ENCODE results near the gene MALRD1. TPM values are rescaled to one million over a fixed set of nuclear protein-coding genes. Genes with fewer than 3 reads are reported as not detected.

MALRD1 gene
- total RNA-seq, 1 donor from 2014 or later, result 0.45 TPM

GRCh38 chr10:19329475-19329874 is 280.9 kb downstream of the MALRD1 start:
- Histone ChIP-seq H3K36me3 (ENCODE audit: insufficient read depth, low read length) (no peaks in the 10 kb centered on the region), H2AFZ (ENCODE audit: low read depth, low read length) (no peak overlapping the region), H4K20me1 (ENCODE audit: insufficient read depth, low read length) (no peaks in the 10 kb centered on the region), H3K27ac (ENCODE audit: low read depth, low read length) (no peak overlapping the region), H3K4me1 (ENCODE audit: insufficient read depth, low read length) (no peaks in the 10 kb centered on the region), H3K9ac (ENCODE audit: low read length) (no peak overlapping the region), H3K4me3 (ENCODE audit: insufficient read depth, low read depth, low read length) (no peak overlapping the region), H3K79me2 (ENCODE audit: insufficient read depth, low read length) (no peaks in the 10 kb centered on the region), H3K27me3 (ENCODE audit: insufficient read depth, low read length) (no peaks in the 10 kb centered on the region), H3K4me2 (ENCODE audit: low read length) (no peak overlapping the region), H3K9me3 (ENCODE audit: insufficient read depth, low read depth, low read length) (no peaks in the 10 kb centered on the region)
- Mint-ChIP-seq H3K9me3 (ENCODE audit: unreplicated experiment) (no peaks in the 10 kb centered on the region), H3K27me3 (ENCODE audit: low read depth, unreplicated experiment) (no peaks in the 10 kb centered on the region), H3K4me1 (ENCODE audit: low read depth, unreplicated experiment) (peaks cover 2% of the 10 kb centered on the region), H3K4me3 (ENCODE audit: unreplicated experiment) (no peak overlapping the region), H3K36me3 (ENCODE audit: low read depth, unreplicated experiment) (no peaks in the 10 kb centered on the region), H3K27ac (ENCODE audit: unreplicated experiment) (no peak overlapping the region)
- FAIRE-seq (no peak), DNase-seq (ENCODE audit: low read depth) (no peak)
- TF ChIP-seq CTCF (IDR thresholded peaks at IDR 0.05; ENCODE audit: insufficient read depth, low read depth, low read length), result no peak
- TF ChIP-seq EZH2 (IDR thresholded peaks at IDR 0.05; ENCODE audit: insufficient read depth, low read length), result no peak

- no peak for DNase-seq (ENCODE audit: low read depth)
- Mint-ChIP-seq H3K4me3 (ENCODE audit: unreplicated experiment) (no peak overlapping the region), H3K27ac (ENCODE audit: unreplicated experiment) (no peak overlapping the region), H3K9me3 (ENCODE audit: unreplicated experiment) (no peaks in the 10 kb centered on the region), H3K4me1 (ENCODE audit: low read depth, unreplicated experiment) (no peaks in the 10 kb centered on the region), H3K27me3 (ENCODE audit: low read depth, unreplicated experiment) (no peaks in the 10 kb centered on the region), H3K36me3 (ENCODE audit: low read depth, unreplicated experiment) (no peaks in the 10 kb centered on the region)
- Histone ChIP-seq H3K27me3 (ENCODE audit: insufficient read depth, low read length) (no peaks in the 10 kb centered on the region), H3K27ac (ENCODE audit: low read depth, low read length) (no peak overlapping the region), H3K79me2 (ENCODE audit: insufficient read depth, low read length) (no peaks in the 10 kb centered on the region), H2AFZ (ENCODE audit: low read depth, low read length) (no peak overlapping the region), H3K9me3 (ENCODE audit: insufficient read depth, low read depth, low read length) (no peaks in the 10 kb centered on the region), H3K4me3 (ENCODE audit: insufficient read depth, low read depth, low read length) (no peak overlapping the region), H3K36me3 (ENCODE audit: insufficient read depth, low read length) (no peaks in the 10 kb centered on the region), H3K9ac (ENCODE audit: low read length) (no peak overlapping the region), H3K4me2 (ENCODE audit: low read length) (no peak overlapping the region), H4K20me1 (ENCODE audit: insufficient read depth, low read length) (no peaks in the 10 kb centered on the region), H3K4me1 (ENCODE audit: insufficient read depth, low read length) (no peaks in the 10 kb centered on the region)
- FAIRE-seq, result no peak
- no peak for TF ChIP-seq CTCF (IDR thresholded peaks at IDR 0.05; ENCODE audit: insufficient read depth, low read depth, low read length)
- TF ChIP-seq EZH2 (IDR thresholded peaks at IDR 0.05; ENCODE audit: insufficient read depth, low read length), result no peak
Measured at GRCh38 chr10:19332304-19332703, 283.7 kb downstream of the MALRD1 start.

- H2AFZ ChIP-seq (ENCODE audit: low read depth, low read length), result no peak overlapping the region
- DNase-seq (ENCODE audit: low read depth) (peak; percentile 29), FAIRE-seq (no peak)
- no peaks in the 10 kb centered on the region for H3K36me3 Mint-ChIP-seq (ENCODE audit: low read depth, unreplicated experiment)
- H3K4me1 ChIP-seq (ENCODE audit: insufficient read depth, low read length), result no peaks in the 10 kb centered on the region
- no peak overlapping the region for H3K4me3 Mint-ChIP-seq (ENCODE audit: unreplicated experiment)
- no peak overlapping the region for H3K27ac Mint-ChIP-seq (ENCODE audit: unreplicated experiment)
- TF ChIP-seq EZH2 (IDR thresholded peaks at IDR 0.05; ENCODE audit: insufficient read depth, low read length) (no peak), CTCF (IDR thresholded peaks at IDR 0.05; ENCODE audit: insufficient read depth, low read depth, low read length) (no peak)
- H3K36me3 ChIP-seq (ENCODE audit: insufficient read depth, low read length), result no peaks in the 10 kb centered on the region
- H3K27ac ChIP-seq (ENCODE audit: low read depth, low read length), result no peak overlapping the region
- no peaks in the 10 kb centered on the region for H3K4me1 Mint-ChIP-seq (ENCODE audit: low read depth, unreplicated experiment)
- no peaks in the 10 kb centered on the region for H3K9me3 ChIP-seq (ENCODE audit: insufficient read depth, low read depth, low read length)
- no peaks in the 10 kb centered on the region for H3K9me3 Mint-ChIP-seq (ENCODE audit: unreplicated experiment)
- no peaks in the 10 kb centered on the region for H3K27me3 ChIP-seq (ENCODE audit: insufficient read depth, low read length)
- H3K4me2 ChIP-seq (ENCODE audit: low read length), result no peak overlapping the region
- no peaks in the 10 kb centered on the region for H3K79me2 ChIP-seq (ENCODE audit: insufficient read depth, low read length)
- H3K9ac ChIP-seq (ENCODE audit: low read length), result no peak overlapping the region
- H3K27me3 Mint-ChIP-seq (ENCODE audit: low read depth, unreplicated experiment), result no peaks in the 10 kb centered on the region
- H3K4me3 ChIP-seq (ENCODE audit: insufficient read depth, low read depth, low read length), result no peak overlapping the region
- H4K20me1 ChIP-seq (ENCODE audit: insufficient read depth, low read length), result no peaks in the 10 kb centered on the region
Measured at GRCh38 chr10:19333631-19334030, 285.0 kb downstream of the MALRD1 start.
